Kidney (tissue), 14 donors: Measurements from ENCODE around the gene TMTC1. TPM values are rescaled to one million over a fixed set of nuclear protein-coding genes. Genes with fewer than 3 reads are reported as not detected.
A peak's percentile ranks its signal among the peaks of the same experiment; 100 is the strongest.

Experiments used
- DNase-seq, 5 donors: peaks; one replicate each; pipeline ENCODE4 v3.0.0-alpha.2; 2013 to 2020
- FAIRE-seq: peaks from 2 replicates; lab custom pipeline; 2012; peaks lifted over from hg19 to GRCh38; lab: Jason Lieb, UNC
- H3K27ac ChIP-seq, 2 donors: one replicate each; pipeline ENCODE4 v1.7.0; 2013; ENCODE audit warnings: low read depth in 2 of 2, low read length in 2 of 2, inconsistent platforms in 1 of 2
- H3K27me3 ChIP-seq: one replicate; pipeline ENCODE4 v1.7.1; 2013; ENCODE audit warnings: low read length, inconsistent platforms; ENCODE audit not compliant: control insufficient read depth, insufficient read depth
- H3K36me3 ChIP-seq, 3 donors: one replicate each; pipeline versions ENCODE4 v1.7.0 to v1.7.1; 2013; ENCODE audit warnings: low read length in 3 of 3, control low read depth in 1 of 3, inconsistent platforms in 1 of 3; ENCODE audit not compliant: insufficient read depth in 3 of 3, control insufficient read depth in 2 of 3
- H3K4me1 ChIP-seq, 3 donors: one replicate each; pipeline versions ENCODE4 v1.7.0 to v1.7.1; 2013; ENCODE audit warnings: low read length in 3 of 3, inconsistent platforms in 1 of 3, low read depth in 1 of 3; ENCODE audit not compliant: control insufficient read depth in 2 of 3, insufficient read depth in 2 of 3
- H3K4me3 ChIP-seq, 3 donors: one replicate each; pipeline versions ENCODE4 v1.7.0 to v1.8.1; 2013; ENCODE audit warnings: low read length in 3 of 3, control low read depth in 1 of 3, inconsistent platforms in 1 of 3
- H3K9ac ChIP-seq, 3 donors: one replicate each; pipeline versions ENCODE4 v1.7.0 to v1.7.1; 2013; ENCODE audit warnings: low read length in 3 of 3, control low read depth in 1 of 3, inconsistent platforms in 1 of 3
- H3K9me3 ChIP-seq, 3 donors: one replicate each; pipeline versions ENCODE4 v1.7.0 to v1.7.1; 2013; ENCODE audit warnings: low read length in 3 of 3, control low read depth in 1 of 3, inconsistent platforms in 1 of 3; ENCODE audit not compliant: control insufficient read depth in 2 of 3, insufficient read depth in 1 of 3
- CTCF ChIP-seq: IDR thresholded peaks from 3 replicates; pipeline ENCODE4 v1.5.1; 2012; ENCODE audit warnings: mild to moderate bottlenecking, moderate library complexity, borderline replicate concordance; ENCODE audit not compliant: insufficient read depth; ENCODE audit errors: extremely low read depth
- intact Hi-C: fragments of 100-400 bp; cut with DNase I; formaldehyde crosslinking; loops from one replicate; pipeline ENCODE4 v1.11.1; 2022
- polyA plus RNA-seq: library from polyadenylated mRNA; stranded (reverse); fragments of 350-450 nt; fragmentation: Illumina TruSeq; extraction: RNeasy Lipid Tissue Mini Kit (QIAGEN cat#74804); gene quantifications from one replicate; pipeline ENCODE4 v1.2.3, GENCODE V29; 2014; ENCODE audit warnings: low read depth, low replicate concordance; ENCODE audit not compliant: insufficient read depth
- total RNA-seq: library from RNA; stranded (reverse); fragmentation: NEBNext Ultra II Directional; extraction: Animal tissue kit (Norgen Biotek cat#: 25700); gene quantifications from one replicate; pipeline ENCODE4 v1.2.1, GENCODE V29; 2021
- donor health status: control.
- donor health status: control.
- donor health status: control.
- donor health status: control.
- donor health status: control.
- donor health status: DM: yes; HTN: yes; CAD: no.
- donor health status: Normal renal cell carcinoma (clear cell type).

Gene TMTC1
- total and polyA plus RNA-seq, 2 donors from 2014 or later: 10.9 to 58.8 TPM

- Histone ChIP-seq H3K9ac (no peak overlapping the region), H3K27ac (no peak overlapping the region), H3K36me3 (peaks cover 0 to 3% (median 0%) of the 10 kb centered on the region in 3 donors), H3K4me3 (no peak overlapping the region), H3K27me3 (no peaks in the 10 kb centered on the region), H3K4me1 (no peaks in the 10 kb centered on the region), H3K9me3 (no peaks in the 10 kb centered on the region)
- DNase-seq: no peak
- intact Hi-C loops: no loop called here
- FAIRE-seq: no peak
- no peak for TF ChIP-seq CTCF
Observed at GRCh38 chr12:29572938-29573337, 210.8 kb downstream of the TMTC1 start.

- H3K36me3 ChIP-seq: peaks cover 0 to 3% (median 0%) of the 10 kb centered on the region in 3 donors
- no peak for TF ChIP-seq CTCF
Observed at GRCh38 chr12:29572464-29572863, 211.3 kb downstream of the TMTC1 start.

GRCh38 chr12:29569132-29569757 lies 214.5 kb downstream of the TMTC1 start:
- Histone ChIP-seq H3K9me3 (no peaks in the 10 kb centered on the region), H3K4me3 (no peak overlapping the region), H3K36me3 (peaks cover 0 to 3% (median 0%) of the 10 kb centered on the region in 3 donors), H3K4me1 (peaks cover 0 to 4% (median under 1%) of the 10 kb centered on the region in 3 donors), H3K27me3 (no peaks in the 10 kb centered on the region), H3K9ac (no peak overlapping the region), H3K27ac (peak overlapping the region; percentile 5 to 69)
- peak; percentile 65 for FAIRE-seq
- intact Hi-C loops: no loop called here
- peak in 1 of 5 donors; percentile 80 for DNase-seq
- TF ChIP-seq CTCF: no peak

More at GRCh38 chr12:29572464-29572863, 211.3 kb downstream of the TMTC1 start:
- Histone ChIP-seq H3K27ac (no peak overlapping the region), H3K9me3 (no peaks in the 10 kb centered on the region), H3K9ac (no peak overlapping the region), H3K4me3 (no peak overlapping the region), H3K4me1 (peaks cover 0 to 1% (median 0%) of the 10 kb centered on the region in 3 donors), H3K27me3 (no peaks in the 10 kb centered on the region)
- no peak for DNase-seq
- FAIRE-seq: no peak
- intact Hi-C loops: no loop called here
